HCT116 (cell line): ENCODE results near the gene MYO3B.

Experiments used
- CEBPB ChIP-seq: IDR thresholded peaks from 2 replicates; pipeline ENCODE4 v1.6.1; 2012; ENCODE audit warnings: low read depth
- EZH2 ChIP-seq: fragments of 200-600 bp; sonication (generic); IDR thresholded peaks from 2 replicates; pipeline ENCODE4 v1.6.1; 2017; ENCODE audit warnings: antibody characterized with exemption, mixed run types
- POLR2A ChIP-seq: IDR thresholded peaks from 2 replicates; pipeline ENCODE4 v1.7.0; 2011; ENCODE audit warnings: borderline replicate concordance; ENCODE audit not compliant: insufficient read depth, insufficient read length; ENCODE audit errors: extremely low read depth
- SP1 ChIP-seq: IDR thresholded peaks from 2 replicates; pipeline ENCODE4 v1.6.1; 2012; ENCODE audit warnings: low read depth
- SRF ChIP-seq: IDR thresholded peaks from 2 replicates; pipeline ENCODE4 v1.6.1; 2012; ENCODE audit warnings: low read depth
- ZFX ChIP-seq: fragments of 450-650 bp; IDR thresholded peaks from 2 replicates; pipeline ENCODE4 v1.6.1; 2017
- ZNF274 ChIP-seq: fragments of 200-500 bp; sonication (Bioruptor generic); IDR thresholded peaks from 2 replicates; pipeline ENCODE4 v1.6.1; 2014; ENCODE audit warnings: mild to moderate bottlenecking, low read depth, low read length, inconsistent platforms
- TF ChIP-seq, protein P1 (sequence below), 3 experiments: fragments of 200-600 bp in 1 of 3; sonication (generic) in 1 of 3; IDR thresholded peaks in 2 of 3; conservative IDR thresholded peaks in 1 of 3; 2 replicates each; pipeline ENCODE4 v1.5.1; 2012 to 2017; ENCODE audit warnings: low read depth in 2 of 3, low read length in 2 of 3, antibody characterized with exemption in 1 of 3, borderline replicate concordance in 1 of 3, control low read depth in 1 of 3, mild to moderate bottlenecking in 1 of 3, mixed read lengths in 1 of 3, mixed run types in 1 of 3, moderate library complexity in 1 of 3; ENCODE audit not compliant: insufficient read depth in 1 of 3
- TF ChIP-seq, protein P2 (sequence below): IDR thresholded peaks from 2 replicates; pipeline ENCODE4 v1.6.1; 2012; ENCODE audit warnings: low read depth

GRCh38 chr2:170573671-170574070 lies 395.7 kb downstream of the MYO3B start:
- TF ChIP-seq, protein P1, sequence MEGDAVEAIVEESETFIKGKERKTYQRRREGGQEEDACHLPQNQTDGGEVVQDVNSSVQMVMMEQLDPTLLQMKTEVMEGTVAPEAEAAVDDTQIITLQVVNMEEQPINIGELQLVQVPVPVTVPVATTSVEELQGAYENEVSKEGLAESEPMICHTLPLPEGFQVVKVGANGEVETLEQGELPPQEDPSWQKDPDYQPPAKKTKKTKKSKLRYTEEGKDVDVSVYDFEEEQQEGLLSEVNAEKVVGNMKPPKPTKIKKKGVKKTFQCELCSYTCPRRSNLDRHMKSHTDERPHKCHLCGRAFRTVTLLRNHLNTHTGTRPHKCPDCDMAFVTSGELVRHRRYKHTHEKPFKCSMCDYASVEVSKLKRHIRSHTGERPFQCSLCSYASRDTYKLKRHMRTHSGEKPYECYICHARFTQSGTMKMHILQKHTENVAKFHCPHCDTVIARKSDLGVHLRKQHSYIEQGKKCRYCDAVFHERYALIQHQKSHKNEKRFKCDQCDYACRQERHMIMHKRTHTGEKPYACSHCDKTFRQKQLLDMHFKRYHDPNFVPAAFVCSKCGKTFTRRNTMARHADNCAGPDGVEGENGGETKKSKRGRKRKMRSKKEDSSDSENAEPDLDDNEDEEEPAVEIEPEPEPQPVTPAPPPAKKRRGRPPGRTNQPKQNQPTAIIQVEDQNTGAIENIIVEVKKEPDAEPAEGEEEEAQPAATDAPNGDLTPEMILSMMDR (IDR thresholded peaks at IDR 0.05 in 2 of 3, conservative IDR thresholded peaks at IDR 0.05 in 1 of 3; ENCODE audit: borderline replicate concordance in 1 of 3, insufficient read depth in 1 of 3, low read depth in 2 of 3, low read length in 2 of 3): no peak
- TF ChIP-seq CEBPB (no peak), SRF (no peak), POLR2A (no peak), EZH2 (no peak), SP1 (no peak), ZNF274 (no peak), ZFX (no peak)
- TF ChIP-seq, protein P2, sequence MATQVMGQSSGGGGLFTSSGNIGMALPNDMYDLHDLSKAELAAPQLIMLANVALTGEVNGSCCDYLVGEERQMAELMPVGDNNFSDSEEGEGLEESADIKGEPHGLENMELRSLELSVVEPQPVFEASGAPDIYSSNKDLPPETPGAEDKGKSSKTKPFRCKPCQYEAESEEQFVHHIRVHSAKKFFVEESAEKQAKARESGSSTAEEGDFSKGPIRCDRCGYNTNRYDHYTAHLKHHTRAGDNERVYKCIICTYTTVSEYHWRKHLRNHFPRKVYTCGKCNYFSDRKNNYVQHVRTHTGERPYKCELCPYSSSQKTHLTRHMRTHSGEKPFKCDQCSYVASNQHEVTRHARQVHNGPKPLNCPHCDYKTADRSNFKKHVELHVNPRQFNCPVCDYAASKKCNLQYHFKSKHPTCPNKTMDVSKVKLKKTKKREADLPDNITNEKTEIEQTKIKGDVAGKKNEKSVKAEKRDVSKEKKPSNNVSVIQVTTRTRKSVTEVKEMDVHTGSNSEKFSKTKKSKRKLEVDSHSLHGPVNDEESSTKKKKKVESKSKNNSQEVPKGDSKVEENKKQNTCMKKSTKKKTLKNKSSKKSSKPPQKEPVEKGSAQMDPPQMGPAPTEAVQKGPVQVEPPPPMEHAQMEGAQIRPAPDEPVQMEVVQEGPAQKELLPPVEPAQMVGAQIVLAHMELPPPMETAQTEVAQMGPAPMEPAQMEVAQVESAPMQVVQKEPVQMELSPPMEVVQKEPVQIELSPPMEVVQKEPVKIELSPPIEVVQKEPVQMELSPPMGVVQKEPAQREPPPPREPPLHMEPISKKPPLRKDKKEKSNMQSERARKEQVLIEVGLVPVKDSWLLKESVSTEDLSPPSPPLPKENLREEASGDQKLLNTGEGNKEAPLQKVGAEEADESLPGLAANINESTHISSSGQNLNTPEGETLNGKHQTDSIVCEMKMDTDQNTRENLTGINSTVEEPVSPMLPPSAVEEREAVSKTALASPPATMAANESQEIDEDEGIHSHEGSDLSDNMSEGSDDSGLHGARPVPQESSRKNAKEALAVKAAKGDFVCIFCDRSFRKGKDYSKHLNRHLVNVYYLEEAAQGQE: no peak
